ENCODE results near the gene LRRK2.
"Not testable (repeated sequence)": the region's sequence is repeated elsewhere in the genome, so short reads cannot be mapped to it uniquely, and the experiment has no call there.

LRRK2 gene

GRCh38 chr12:40315375-40315774 lies 90.6 kb downstream of the LRRK2 start:
- DNase-seq (ENCODE audit: low read depth in 2 of 2), result no peak

DNA sequence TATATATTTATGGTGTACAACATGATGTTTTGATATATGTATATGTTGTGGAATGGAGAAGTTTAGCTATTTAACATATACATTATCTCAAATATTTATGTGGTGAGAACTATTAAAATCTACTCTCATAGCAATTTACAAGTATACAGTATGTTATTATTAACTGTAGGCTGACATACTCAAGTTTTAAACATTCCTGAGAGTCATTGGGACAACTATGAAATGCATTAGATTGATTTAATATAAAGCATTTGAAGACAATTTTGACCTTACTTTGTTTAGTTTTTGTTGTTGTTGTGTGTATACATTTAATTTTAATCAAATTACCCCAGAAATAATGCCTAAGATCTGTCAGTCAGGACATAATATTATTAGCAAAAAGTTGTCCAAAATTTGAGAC lies 99.5 kb downstream of the LRRK2 start:
- no peak for DNase-seq (ENCODE audit: low read depth in 2 of 2)

DNA sequence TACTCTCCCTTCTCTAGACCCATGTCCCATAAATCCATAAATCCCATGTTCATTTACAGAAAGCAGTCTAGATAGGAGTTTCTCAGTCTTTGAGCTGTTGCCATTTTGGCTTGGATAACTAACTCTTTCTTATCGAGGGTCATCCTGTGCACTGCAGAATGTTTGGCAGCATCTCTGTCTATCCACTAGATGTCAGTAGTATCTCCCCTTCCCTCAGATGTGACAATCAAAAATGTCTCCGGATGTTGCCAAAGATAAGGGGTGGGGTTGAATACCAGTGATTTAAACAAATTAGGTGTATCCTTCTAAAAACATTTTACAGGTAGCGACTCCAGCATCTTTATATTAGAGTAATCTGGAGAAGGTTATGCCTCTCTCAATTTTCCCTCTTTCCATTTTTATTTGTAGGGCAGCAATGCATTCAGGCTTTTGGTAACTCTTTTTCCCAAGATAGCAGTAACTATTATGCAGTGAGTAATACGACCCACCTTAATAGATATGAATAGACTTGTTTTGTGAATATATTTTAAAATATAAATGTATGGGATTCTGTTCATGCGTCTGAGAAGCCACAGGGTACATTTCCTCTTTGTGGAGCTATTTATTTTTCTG lies 100.7 kb downstream of the LRRK2 start:
- DNase-seq (ENCODE audit: low read depth in 2 of 2), result no peak

DNA sequence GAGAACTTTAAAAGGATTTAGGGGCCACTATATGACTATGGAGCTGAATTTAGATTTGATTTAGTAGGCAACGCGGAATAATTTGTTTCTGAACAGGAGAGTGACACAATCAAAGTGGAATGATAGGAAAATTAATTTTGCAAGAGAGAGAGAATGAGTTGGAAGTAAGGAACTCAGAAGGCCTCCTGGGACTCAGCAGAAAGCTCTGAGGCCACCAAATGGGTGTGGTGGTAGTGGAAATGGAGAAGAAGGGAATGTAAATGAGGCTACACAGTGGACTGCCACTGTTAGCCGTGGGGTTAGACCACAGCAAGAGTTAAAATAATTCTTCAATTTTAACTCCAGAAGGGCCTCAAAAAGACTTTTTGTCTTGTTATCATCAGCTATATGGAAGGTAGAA lies 102.7 kb downstream of the LRRK2 start:
- DNase-seq (ENCODE audit: low read depth in 2 of 2), result no peak

DNA sequence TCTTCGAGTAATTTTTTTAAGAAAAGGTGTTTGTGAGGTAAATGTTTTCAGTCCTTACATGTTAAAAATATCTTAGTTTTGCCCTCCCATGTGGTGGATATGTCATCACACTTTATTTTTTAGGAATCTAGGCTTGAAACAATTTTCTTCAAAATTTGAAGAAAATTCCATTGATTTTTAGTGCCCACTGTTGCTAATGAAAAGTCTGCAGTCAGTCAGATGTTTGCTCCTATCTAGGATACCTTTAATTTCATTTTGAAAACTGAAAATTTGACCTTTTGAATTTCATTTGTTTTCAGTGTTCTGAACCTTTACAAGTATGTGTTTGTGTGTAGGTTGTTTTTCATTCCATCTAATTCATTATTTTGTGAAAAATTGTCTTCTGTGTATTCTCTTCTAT lies 105.4 kb downstream of the LRRK2 start:
- no peak for DNase-seq (ENCODE audit: low read depth in 2 of 2)

DNA sequence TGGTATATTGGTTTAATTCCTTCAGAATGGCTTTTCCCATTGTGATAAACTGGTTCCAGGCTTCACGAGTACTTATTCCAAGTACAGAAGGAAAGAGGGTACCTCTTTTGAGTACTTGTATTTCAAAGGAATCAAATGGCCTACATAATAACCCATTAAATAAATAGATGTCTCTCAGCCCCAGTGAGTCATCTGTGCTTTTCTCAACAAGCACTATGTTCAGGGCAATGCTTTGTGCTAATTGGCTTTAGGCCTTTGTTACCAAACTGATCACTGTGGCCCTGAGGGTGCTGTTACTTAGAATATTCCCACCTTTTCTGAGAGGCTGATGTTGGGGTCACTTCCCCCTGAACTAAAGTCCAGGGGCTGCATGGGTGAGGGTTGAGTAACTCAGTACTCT lies 107.1 kb downstream of the LRRK2 start:
- DNase-seq (ENCODE audit: low read depth in 2 of 2), result no peak

DNA sequence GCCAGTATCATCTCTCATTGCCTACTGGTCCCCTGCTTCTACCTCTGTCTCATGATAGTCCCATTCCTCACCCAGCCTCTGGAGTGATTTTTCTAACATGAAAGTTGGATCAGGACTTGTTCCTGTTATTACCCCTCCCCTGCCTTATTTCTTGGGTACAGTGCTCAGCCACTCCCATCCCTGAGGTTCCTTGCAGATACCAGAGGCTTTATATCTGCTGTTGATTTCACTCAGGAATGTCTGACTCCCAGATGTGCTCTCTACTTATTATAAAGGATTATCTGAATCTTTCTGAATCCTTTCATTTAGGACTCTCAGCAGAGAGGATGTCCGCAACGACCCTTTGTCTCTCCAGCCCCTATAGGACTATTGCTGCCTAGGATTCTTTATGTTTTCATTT lies 111.2 kb downstream of the LRRK2 start:
- DNase-seq (ENCODE audit: low read depth in 2 of 2), result no peak

DNA sequence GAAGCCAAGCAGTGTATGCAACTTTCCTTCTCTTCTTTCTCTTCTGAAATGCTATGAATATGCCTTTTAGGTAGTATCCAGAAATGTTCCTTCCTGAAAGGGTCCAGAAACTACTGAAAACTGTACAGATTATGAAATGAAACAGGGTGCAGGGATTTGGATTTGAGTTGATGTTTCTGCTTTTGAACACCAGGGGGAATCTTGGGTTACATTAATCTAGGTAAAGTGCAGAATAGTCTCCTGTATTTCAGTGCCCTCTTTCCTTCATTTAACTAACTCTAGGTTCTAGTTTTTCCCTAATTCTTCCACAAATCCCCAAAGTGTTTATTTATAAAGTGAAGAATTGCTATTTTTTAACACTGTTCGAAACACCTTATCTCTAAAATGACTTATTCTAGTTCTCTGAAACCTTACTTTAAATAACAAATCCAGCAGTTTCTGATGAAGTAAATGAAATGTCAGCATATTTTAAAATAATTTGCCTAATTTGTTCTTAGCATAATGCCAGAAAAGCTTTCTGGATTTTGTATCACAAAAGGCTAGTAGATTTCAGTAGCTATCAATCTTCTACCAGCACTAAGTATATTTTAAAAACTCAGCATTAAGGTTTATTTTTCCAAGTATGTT lies 111.9 kb downstream of the LRRK2 start:
- DNase-seq (ENCODE audit: low read depth in 2 of 2), result no peak

DNA sequence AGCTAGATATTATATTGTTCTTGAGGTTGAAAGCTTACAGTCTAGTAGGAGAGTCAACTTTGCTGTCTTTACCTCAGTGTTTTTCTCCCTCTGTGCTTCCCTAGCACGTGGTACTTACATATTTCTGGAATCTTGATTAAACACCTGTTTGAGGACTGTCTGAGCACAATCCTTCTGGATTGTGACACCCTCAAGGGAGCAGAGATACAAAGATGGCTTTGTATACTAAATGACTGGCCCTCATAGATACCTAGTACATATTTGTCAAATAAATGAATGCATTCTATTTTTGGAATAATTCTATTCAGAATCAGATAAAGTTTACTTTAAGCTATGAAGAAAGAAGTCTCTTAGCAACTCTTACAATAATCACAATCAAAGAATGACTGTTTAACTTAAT lies 113.3 kb downstream of the LRRK2 start:
- DNase-seq (ENCODE audit: low read depth in 2 of 2), result no peak

DNA sequence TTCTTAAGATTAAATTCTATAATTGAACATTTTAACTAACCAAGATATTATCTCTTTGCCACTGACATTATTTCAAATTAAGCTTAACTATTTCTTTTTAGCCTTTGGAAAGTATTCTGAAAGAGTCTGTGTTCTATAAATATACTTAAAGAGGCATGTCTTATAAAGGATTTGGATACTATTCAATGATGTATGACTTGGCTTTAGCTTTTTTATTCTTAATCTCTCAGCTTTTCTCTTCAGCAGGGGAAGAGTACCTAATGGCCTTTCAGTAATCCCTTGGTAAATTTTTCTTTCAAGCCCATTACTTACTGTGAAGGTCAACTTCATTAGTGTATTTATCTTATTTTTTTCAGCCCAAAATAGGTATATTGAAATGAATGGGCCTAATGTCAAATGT lies 113.8 kb downstream of the LRRK2 start:
- no peak for DNase-seq (ENCODE audit: low read depth in 2 of 2)

DNA sequence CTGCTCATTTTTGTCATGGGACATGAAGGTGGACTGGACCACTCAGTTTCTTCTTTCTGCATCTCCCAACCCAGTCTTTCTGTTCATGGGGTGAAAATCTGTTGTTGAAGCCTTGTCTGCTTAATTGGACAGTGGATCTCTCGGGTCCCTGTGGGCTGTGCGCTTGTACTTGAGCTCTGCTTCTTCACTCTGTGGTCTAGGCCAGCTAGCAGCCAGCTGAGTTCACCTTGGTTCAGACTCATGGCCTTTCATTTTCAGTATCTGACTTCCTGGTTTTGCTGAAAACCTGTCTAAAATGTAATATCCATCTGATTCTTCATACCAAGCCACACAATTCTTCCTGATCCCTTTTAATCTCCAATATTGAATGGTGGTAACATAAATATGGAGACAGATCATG lies 117.2 kb downstream of the LRRK2 start:
- no peak for DNase-seq (ENCODE audit: low read depth in 2 of 2)

- DNase-seq (ENCODE audit: low read depth in 2 of 2), result no peak
These were observed 118.3 kb downstream of the LRRK2 start for GRCh38 chr12:40343124-40343523.

- no peak for DNase-seq (ENCODE audit: low read depth in 2 of 2)
These were observed 119.5 kb downstream of the LRRK2 start for GRCh38 chr12:40344312-40344711.

GRCh38 chr12:40351976-40352375 lies 127.2 kb downstream of the LRRK2 start:
- no peak for DNase-seq (ENCODE audit: low read depth in 2 of 2)

DNA sequence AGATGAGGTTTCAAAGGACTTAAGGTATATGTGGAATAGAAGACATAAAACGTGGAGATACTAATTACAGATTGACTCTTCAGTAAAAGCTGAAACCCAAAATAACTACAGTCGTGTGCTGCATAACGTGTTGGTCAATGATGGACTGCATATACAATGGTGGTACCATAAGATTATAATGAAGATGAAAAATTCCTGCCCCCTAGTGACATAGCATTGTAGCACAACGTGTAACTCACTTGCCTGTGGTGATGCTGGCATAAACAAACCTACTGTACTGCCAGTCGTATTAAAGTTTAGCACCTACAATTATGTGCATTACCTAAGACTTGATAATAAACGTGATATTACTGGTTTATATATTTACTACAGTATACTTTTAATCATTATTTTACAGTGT lies 150.3 kb downstream of the LRRK2 start:
- DNase-seq (ENCODE audit: low read depth in 2 of 2), result no peak

- no peak for DNase-seq (ENCODE audit: low read depth in 2 of 2)
These were observed 151.9 kb downstream of the LRRK2 start for GRCh38 chr12:40376533-40377267.

- DNase-seq (ENCODE audit: low read depth in 2 of 2), result no peak
These were observed 153.9 kb downstream of the LRRK2 start for GRCh38 chr12:40378691-40379090.

DNA sequence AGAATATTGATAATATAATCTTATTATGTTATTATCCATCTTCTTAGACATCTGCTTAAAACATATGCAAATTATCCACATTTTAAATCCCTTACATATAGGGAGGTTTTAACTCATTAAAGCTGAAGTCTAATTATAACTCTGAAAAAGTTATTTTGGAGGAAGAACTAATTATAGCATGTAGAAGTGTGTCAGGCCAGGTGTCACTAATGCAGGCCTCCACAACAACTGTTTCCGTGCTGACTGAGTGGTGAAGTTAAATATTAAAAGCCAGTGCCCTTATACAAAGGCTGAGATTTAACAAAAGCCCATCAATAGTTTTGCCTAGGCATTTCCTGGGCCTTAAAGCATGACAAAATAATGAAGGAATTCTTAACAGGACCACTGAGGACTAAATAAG lies 157.4 kb downstream of the LRRK2 start:
- no peak for DNase-seq (ENCODE audit: low read depth in 2 of 2)

- DNase-seq (ENCODE audit: low read depth in 2 of 2), result not testable (repeated sequence)
These were observed 162.5 kb downstream of the LRRK2 start for GRCh38 chr12:40387279-40387678.

DNA sequence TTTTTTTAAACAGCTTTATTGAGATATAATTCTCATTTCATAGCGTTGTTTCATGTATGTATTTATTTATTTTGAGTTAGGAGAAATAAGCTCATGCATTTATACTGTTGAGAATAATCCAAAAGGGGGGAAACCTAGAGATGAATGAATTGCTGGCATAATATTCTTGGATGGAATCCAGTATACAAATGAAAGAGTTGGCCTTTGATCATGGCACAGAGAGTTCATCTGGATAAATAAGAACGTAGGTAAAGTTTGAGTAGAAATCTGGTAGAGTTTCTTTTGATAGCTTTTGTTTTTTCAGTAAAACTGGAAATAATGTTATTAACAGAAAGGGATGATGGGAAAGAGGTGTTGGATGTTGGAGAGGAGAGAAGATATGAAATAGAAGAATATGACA lies 166.2 kb downstream of the LRRK2 start:
- DNase-seq (ENCODE audit: low read depth in 2 of 2), result no peak

GRCh38 chr12:40393026-40393425 lies 168.2 kb downstream of the LRRK2 start:
- DNase-seq (ENCODE audit: low read depth in 2 of 2), result no peak

DNA sequence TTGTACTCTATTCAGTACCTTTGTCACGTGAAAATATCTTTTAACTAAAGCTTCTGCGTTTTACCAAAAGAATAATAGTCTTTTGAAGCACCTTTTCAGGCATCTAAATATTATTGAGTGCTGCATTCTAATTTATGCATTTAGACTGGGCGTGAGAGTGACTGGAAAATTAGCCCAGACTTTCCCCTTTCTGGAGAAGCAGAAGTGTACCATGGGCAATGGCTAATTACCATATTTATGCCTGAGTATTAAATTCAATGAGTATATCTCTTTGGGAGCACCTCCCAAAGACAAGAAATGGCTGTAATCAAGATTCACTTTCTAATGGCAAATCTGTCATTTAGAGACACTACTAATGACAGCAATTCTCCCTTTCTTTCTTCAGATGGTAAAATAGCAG lies 174.9 kb downstream of the LRRK2 start:
- no peak for DNase-seq (ENCODE audit: low read depth in 2 of 2)

DNA sequence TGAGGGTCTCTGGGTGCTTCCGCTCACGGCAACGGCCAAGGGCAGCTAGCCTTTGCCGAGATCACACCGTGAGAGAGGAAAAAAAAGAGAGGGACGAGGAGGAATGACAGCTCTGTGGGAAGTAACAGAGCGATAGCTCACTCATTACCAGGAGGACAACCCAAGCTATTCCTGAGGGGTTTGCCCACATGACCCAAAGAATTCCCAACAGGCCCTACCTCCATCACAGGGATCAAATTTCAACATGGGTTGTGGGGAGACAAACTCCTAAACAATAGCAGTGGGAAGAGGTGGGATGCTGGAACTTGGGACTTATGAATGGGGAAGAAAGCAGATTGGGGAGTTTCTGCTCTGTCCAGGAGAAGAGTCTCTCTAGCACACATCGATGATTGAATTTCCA lies 180.6 kb downstream of the LRRK2 start:
- no peak for DNase-seq (ENCODE audit: low read depth in 2 of 2)

All from activated CD4-positive, alpha-beta T cell treated with anti-CD3 and anti-CD28 coated beads for 24 hours (primary cell).